Stimulated activated CD8-positive, alpha-beta memory T cell treated with anti-CD3 and anti-CD28 coated beads, Interleukin-4, amount 100 ng/mL, for 4 hours (primary cell): ENCODE measurements around the gene GLOD4.
"Not testable (repeated sequence)": the region's sequence is repeated elsewhere in the genome, so short reads cannot be mapped to it uniquely, and the experiment has no call there.

Experiments
- DNase-seq, 2 donors: peaks; one replicate each; pipeline ENCODE4 v3.0.0-alpha.2; 2020; ENCODE audit warnings: low read depth in 2 of 2, low spot score in 1 of 2

GLOD4 gene

GRCh38 chr17:781805-782731 is at the start of gene GLOD4, which contains the start of gene MRM3:
Gene GLOD4, minus strand, starts transcription at chr17:782280. Its CDS starts 25 bp downstream, at chr17:782255.
Gene MRM3, plus strand, starts transcription at chr17:782353. Its CDS starts 26 bp downstream, at chr17:782379.
- DNase-seq: peak; percentile 85 to 91

- no peak for DNase-seq
These were observed 48.9 kb upstream of the GLOD4 start for GRCh38 chr17:830950-831349.

- DNase-seq: no peak
These were observed 48.3 kb upstream of the GLOD4 start for GRCh38 chr17:830381-830780.

- DNase-seq: not testable (repeated sequence)
These were observed 47.5 kb upstream of the GLOD4 start for GRCh38 chr17:829614-830013.

GRCh38 chr17:828761-829160 is 46.7 kb upstream of the GLOD4 start:
- DNase-seq: no peak

- no peak for DNase-seq
These were observed 44.7 kb upstream of the GLOD4 start for GRCh38 chr17:826778-827177.

GRCh38 chr17:825216-825615 is 43.1 kb upstream of the GLOD4 start:
- DNase-seq: no peak

GRCh38 chr17:824378-824777 is 42.3 kb upstream of the GLOD4 start:
- DNase-seq: no peak

- DNase-seq: no peak
These were observed 41.4 kb upstream of the GLOD4 start for GRCh38 chr17:823501-823902.

- no peak for DNase-seq
These were observed 37.2 kb upstream of the GLOD4 start for GRCh38 chr17:819251-819650.

- DNase-seq: no peak
These were observed 32.3 kb upstream of the GLOD4 start for GRCh38 chr17:814371-814770.

- no peak for DNase-seq
These were observed 30.6 kb upstream of the GLOD4 start for GRCh38 chr17:812638-813204.

- DNase-seq: no peak
These were observed 29.1 kb upstream of the GLOD4 start for GRCh38 chr17:811051-811784.

GRCh38 chr17:807523-808294 is 25.6 kb upstream of the GLOD4 start:
- no peak for DNase-seq

- no peak for DNase-seq
These were observed 24.9 kb upstream of the GLOD4 start for GRCh38 chr17:806781-807522.

GRCh38 chr17:806346-806745 is 24.3 kb upstream of the GLOD4 start:
- DNase-seq: no peak

GRCh38 chr17:805886-806285 is 23.8 kb upstream of the GLOD4 start:
- DNase-seq: not testable (repeated sequence)

GRCh38 chr17:804541-805435 is 22.7 kb upstream of the GLOD4 start:
- no peak for DNase-seq
